Fibroblast of mammary gland (primary cell): ENCODE measurements around the gene LIPH.

ENCODE experiments used
- DNase-seq: peaks from one replicate; pipeline ENCODE4 v3.0.0-alpha.2; 2010; ENCODE audit warnings: low read depth
- H3K4me3 ChIP-seq: 2 replicates; pipeline ENCODE4 v1.5.1; 2011; ENCODE audit warnings: low read depth, mild to moderate bottlenecking, low read length, moderate library complexity; ENCODE audit not compliant: control insufficient read depth
- CTCF ChIP-seq: conservative IDR thresholded peaks from 2 replicates; pipeline ENCODE4 v1.5.1; 2011; ENCODE audit warnings: low read depth, low read length, inconsistent platforms; ENCODE audit not compliant: control insufficient read depth, insufficient read depth

The LIPH gene

GRCh38 chr3:185517387-185518130 is 34.8 kb downstream of the LIPH start:
- no peak for TF ChIP-seq CTCF
- H3K4me3 ChIP-seq, result no peak overlapping the region
- DNase-seq, result no peak

GRCh38 chr3:185511711-185512110 is 40.7 kb downstream of the LIPH start:
- DNase-seq, result no peak
- no peak for TF ChIP-seq CTCF
- no peak overlapping the region for H3K4me3 ChIP-seq

GRCh38 chr3:185508335-185508991 is 43.9 kb downstream of the LIPH start:
- DNase-seq, result no peak
- no peak overlapping the region for H3K4me3 ChIP-seq
- TF ChIP-seq CTCF, result no peak

GRCh38 chr3:185507883-185508282 is 44.5 kb downstream of the LIPH start:
- H3K4me3 ChIP-seq, result no peak overlapping the region
- DNase-seq, result no peak
- TF ChIP-seq CTCF, result no peak

DNA sequence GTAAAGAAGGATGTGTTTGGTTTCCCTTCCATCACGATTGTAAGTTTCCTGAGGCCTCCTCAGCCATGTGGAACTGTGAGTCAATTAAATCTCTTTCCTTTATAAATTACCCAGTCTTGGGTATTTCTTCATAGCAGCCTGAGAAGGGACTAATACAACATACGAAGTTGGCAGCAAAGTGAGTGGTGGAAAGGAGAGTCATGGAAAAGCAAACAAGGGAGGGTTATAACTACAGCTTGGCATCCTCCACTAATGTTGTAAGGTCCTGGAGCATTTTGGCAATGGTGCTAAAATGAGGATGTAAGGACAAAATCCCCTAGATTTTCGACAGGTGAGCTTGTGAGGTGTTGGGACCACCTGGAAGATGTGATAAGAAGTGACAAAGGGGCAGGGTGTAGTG is 47.8 kb downstream of the LIPH start:
- no peak overlapping the region for H3K4me3 ChIP-seq
- DNase-seq, result no peak
- no peak for TF ChIP-seq CTCF

DNA sequence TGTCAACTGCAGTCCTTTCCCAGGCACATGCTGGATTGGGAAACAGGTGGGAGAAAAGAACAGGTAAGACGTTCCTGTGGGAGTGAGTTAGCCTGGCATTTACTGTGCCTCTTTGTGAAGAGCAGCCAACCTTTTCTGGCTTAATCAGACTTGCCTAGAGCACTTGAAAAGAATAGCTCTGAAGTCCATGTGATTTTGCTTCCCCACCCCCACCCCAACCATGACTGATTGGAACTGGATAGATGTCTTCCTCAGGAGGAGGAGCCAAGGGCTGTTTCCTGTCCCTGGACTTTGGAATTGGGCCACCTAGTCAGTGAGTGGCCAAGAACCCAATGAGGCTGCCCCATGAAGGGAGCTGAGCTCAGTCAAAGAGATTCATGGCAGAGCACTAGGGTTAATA is 48.9 kb downstream of the LIPH start:
- DNase-seq, result no peak
- H3K4me3 ChIP-seq, result no peak overlapping the region
- TF ChIP-seq CTCF, result no peak
